ENCODE data around the gene SSX2IP. TPM values are rescaled to one million over a fixed set of nuclear protein-coding genes. Genes with fewer than 3 reads are reported as not detected.

The SSX2IP gene
- total and polyA plus RNA-seq, 7 donors = 2.2 to 12.8 (median 7.3) TPM

- Histone ChIP-seq H3K27ac (no peak overlapping the region), H3K9me3 (no peaks in the 10 kb centered on the region), H3K36me3 (ENCODE audit: insufficient read depth in 1 of 2, low read depth in 1 of 2) (no peaks in the 10 kb centered on the region), H3K4me1 (no peaks in the 10 kb centered on the region), H3K27me3 (ENCODE audit: insufficient read depth in 3 of 3, low read length in 2 of 3) (no peaks in the 10 kb centered on the region), H3K4me3 (no peak overlapping the region)
- DNase-seq (no peak), ATAC-seq (no peak)
- no peak for TF ChIP-seq CTCF (IDR thresholded peaks at IDR 0.05)
- 58 to 63% (median 60%) methylated on average over 2 of the region's 2 CpGs for WGBS, 3 donors
- intact Hi-C loops (cut with DNase I) = no loop called here
Observed at GRCh38 chr1:84617349-84617748, 72.9 kb downstream of the SSX2IP start.

GRCh38 chr1:84615790-84616189 is 74.5 kb downstream of the SSX2IP start:
- no peaks in the 10 kb centered on the region for H3K36me3 ChIP-seq (ENCODE audit: insufficient read depth in 1 of 2, low read depth in 1 of 2)
- intact Hi-C loops (cut with DNase I) = no loop called here
- H3K9me3 ChIP-seq = no peaks in the 10 kb centered on the region
- no peak overlapping the region for H3K27ac ChIP-seq
- DNase-seq = no peak
- no peak overlapping the region for H3K4me3 ChIP-seq
- H3K4me1 ChIP-seq = no peaks in the 10 kb centered on the region
- 86 to 96% (median 87%) methylated on average over 1 of the region's 1 CpG for WGBS, 3 donors
- no peak for ATAC-seq
- TF ChIP-seq CTCF (IDR thresholded peaks at IDR 0.05) = no peak
- no peaks in the 10 kb centered on the region for H3K27me3 ChIP-seq (ENCODE audit: insufficient read depth in 3 of 3, low read length in 2 of 3)

- Histone ChIP-seq H3K27ac (no peak overlapping the region), H3K36me3 (ENCODE audit: insufficient read depth in 1 of 2, low read depth in 1 of 2) (no peaks in the 10 kb centered on the region), H3K4me3 (no peak overlapping the region), H3K9me3 (no peaks in the 10 kb centered on the region), H3K27me3 (ENCODE audit: insufficient read depth in 3 of 3, low read length in 2 of 3) (no peaks in the 10 kb centered on the region), H3K4me1 (no peaks in the 10 kb centered on the region)
- DNase-seq (no peak), ATAC-seq (no peak)
- no peak for TF ChIP-seq CTCF (IDR thresholded peaks at IDR 0.05)
- WGBS, 3 donors = 89 to 94% (median 90%) methylated on average over 2 of the region's 2 CpGs
- intact Hi-C loops (cut with DNase I) = no loop called here
Observed at GRCh38 chr1:84613887-84614286, 76.4 kb downstream of the SSX2IP start.

GRCh38 chr1:84613026-84613425 is 77.2 kb downstream of the SSX2IP start:
- WGBS, 3 donors = 51 to 63% (median 59%) methylated on average over 2 of the region's 2 CpGs
- H3K4me3 ChIP-seq = no peak overlapping the region
- ATAC-seq (no peak), DNase-seq (no peak)
- H3K9me3 ChIP-seq = no peaks in the 10 kb centered on the region
- no peaks in the 10 kb centered on the region for H3K4me1 ChIP-seq
- no peaks in the 10 kb centered on the region for H3K27me3 ChIP-seq (ENCODE audit: insufficient read depth in 3 of 3, low read length in 2 of 3)
- no peak for TF ChIP-seq CTCF (IDR thresholded peaks at IDR 0.05)
- intact Hi-C loops (cut with DNase I) = no loop called here
- H3K36me3 ChIP-seq (ENCODE audit: insufficient read depth in 1 of 2, low read depth in 1 of 2) = no peaks in the 10 kb centered on the region
- no peak overlapping the region for H3K27ac ChIP-seq

- no peak for DNase-seq
- H3K4me3 ChIP-seq = no peak overlapping the region
- intact Hi-C loops (cut with DNase I) = no loop called here
- ATAC-seq = no peak
- TF ChIP-seq CTCF (IDR thresholded peaks at IDR 0.05) = no peak
- no peaks in the 10 kb centered on the region for H3K4me1 ChIP-seq
- no peaks in the 10 kb centered on the region for H3K36me3 ChIP-seq (ENCODE audit: insufficient read depth in 1 of 2, low read depth in 1 of 2)
- H3K27ac ChIP-seq = no peak overlapping the region
- WGBS, 3 donors = 22 to 37% (median 29%) methylated on average over 3 of the region's 3 CpGs
- no peaks in the 10 kb centered on the region for H3K27me3 ChIP-seq (ENCODE audit: insufficient read depth in 3 of 3, low read length in 2 of 3)
- H3K9me3 ChIP-seq = no peaks in the 10 kb centered on the region
Observed at GRCh38 chr1:84611796-84612195, 78.5 kb downstream of the SSX2IP start.
